BLaER1 (cell line): ENCODE data around the gene PCDH15.

Experiments
- H3K27ac ChIP-seq: shearing (Covaris generic); formaldehyde crosslinking; 2 replicates; pipeline ENCODE4 v1.8.1; 2022
- H3K27me3 ChIP-seq: shearing (Covaris generic); formaldehyde crosslinking; 2 replicates; pipeline ENCODE4 v1.8.1; 2022
- H3K36me3 ChIP-seq: shearing (Covaris generic); formaldehyde crosslinking; 2 replicates; pipeline ENCODE4 v1.8.1; 2022
- H3K4me1 ChIP-seq: shearing (Covaris generic); formaldehyde crosslinking; 2 replicates; pipeline ENCODE4 v1.8.1; 2022
- H3K4me2 ChIP-seq: shearing (Covaris generic); formaldehyde crosslinking; 2 replicates; pipeline ENCODE4 v1.8.1; 2022
- H3K4me3 ChIP-seq: shearing (Covaris generic); formaldehyde crosslinking; 2 replicates; pipeline ENCODE4 v1.8.1; 2022
- H3K9ac ChIP-seq: shearing (Covaris generic); formaldehyde crosslinking; 2 replicates; pipeline ENCODE4 v1.8.1; 2022
- H3K9me3 ChIP-seq: shearing (Covaris generic); formaldehyde crosslinking; 2 replicates; pipeline ENCODE4 v1.8.1; 2022
- H4K20me1 ChIP-seq: shearing (Covaris generic); formaldehyde crosslinking; 2 replicates; pipeline ENCODE4 v1.8.1; 2022
- Cebpa-rat ChIP-seq: shearing (Covaris generic); IDR thresholded peaks from 2 replicates; pipeline ENCODE4 v1.8.1; 2022

Gene PCDH15

DNA sequence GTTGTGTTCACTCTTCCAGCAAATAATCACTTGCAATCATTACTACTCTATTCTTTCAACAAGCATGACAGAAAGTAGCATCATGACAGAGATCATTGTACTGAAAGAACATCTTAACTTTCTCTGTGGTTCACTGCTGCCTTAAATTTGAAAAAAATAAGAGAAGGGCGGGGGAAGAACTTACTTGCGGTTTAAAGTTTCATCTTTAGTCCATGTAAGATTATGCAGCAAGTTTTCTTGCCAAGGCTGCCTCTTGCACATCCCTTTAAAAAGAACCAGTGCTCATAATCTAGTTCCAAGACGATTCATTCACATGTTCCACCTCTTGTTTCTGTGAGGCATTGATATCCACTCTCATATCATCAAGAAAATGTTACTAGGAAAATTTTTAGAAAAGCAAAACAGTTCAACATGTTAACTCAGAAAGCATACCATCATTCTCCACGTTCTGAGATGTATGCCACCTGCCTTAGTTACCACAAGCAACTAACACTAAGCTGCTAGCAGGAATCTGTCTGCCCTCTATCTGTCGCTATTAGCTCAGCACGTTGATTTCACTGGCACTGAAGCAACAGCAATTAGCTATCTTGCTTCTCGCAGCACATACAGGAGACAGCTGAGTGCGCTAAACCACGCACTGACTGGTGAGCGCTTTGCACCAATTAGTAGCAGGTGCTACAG is at the start of gene PCDH15:
TSS of gene PCDH15 (minus strand) at position 491 of the 681 bp plus-strand sequence. CDS start 136,969 bp downstream, outside the sequence.
- no peak within 1 kb of the TSS for H3K4me3 ChIP-seq
- H3K27me3 ChIP-seq, result no peaks in the 10 kb centered on the region
- no peaks in the 10 kb centered on the region for H3K4me1 ChIP-seq
- TF ChIP-seq Cebpa-rat, result no peak
- no peaks in the 10 kb centered on the region for H3K36me3 ChIP-seq
- no peaks in the 10 kb centered on the region for H4K20me1 ChIP-seq
- H3K27ac ChIP-seq, result no peak within 1 kb of the TSS
- no peak within 1 kb of the TSS for H3K4me2 ChIP-seq
- H3K9ac ChIP-seq, result no peak within 1 kb of the TSS
- H3K9me3 ChIP-seq, result no peaks in the 10 kb centered on the region

DNA sequence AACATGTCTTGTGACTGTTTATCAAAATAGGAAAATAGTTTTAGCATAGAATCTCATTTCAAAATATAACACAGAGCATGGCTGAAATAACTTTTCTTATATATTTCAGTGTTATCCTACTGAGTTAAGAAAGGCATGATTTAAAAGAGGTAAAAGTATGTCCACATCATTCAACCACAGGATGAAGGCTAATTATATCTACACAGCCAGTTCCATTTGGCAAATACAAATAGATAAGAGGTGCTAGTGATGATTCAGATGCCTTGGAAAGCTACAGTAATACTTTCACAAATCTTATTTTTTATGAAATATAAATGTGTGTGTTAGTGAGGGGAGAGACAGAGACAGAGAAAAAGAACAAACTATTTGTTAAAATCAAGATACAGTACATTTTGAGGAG is 42.9 kb upstream of the PCDH15 start:
- no peaks in the 10 kb centered on the region for H3K9me3 ChIP-seq
- H3K27me3 ChIP-seq, result no peaks in the 10 kb centered on the region
- H3K9ac ChIP-seq, result no peak overlapping the region
- H3K27ac ChIP-seq, result no peak overlapping the region
- no peaks in the 10 kb centered on the region for H4K20me1 ChIP-seq
- no peak overlapping the region for H3K4me3 ChIP-seq
- H3K4me1 ChIP-seq, result no peaks in the 10 kb centered on the region
- no peak for TF ChIP-seq Cebpa-rat
- no peaks in the 10 kb centered on the region for H3K36me3 ChIP-seq
- no peak overlapping the region for H3K4me2 ChIP-seq

DNA sequence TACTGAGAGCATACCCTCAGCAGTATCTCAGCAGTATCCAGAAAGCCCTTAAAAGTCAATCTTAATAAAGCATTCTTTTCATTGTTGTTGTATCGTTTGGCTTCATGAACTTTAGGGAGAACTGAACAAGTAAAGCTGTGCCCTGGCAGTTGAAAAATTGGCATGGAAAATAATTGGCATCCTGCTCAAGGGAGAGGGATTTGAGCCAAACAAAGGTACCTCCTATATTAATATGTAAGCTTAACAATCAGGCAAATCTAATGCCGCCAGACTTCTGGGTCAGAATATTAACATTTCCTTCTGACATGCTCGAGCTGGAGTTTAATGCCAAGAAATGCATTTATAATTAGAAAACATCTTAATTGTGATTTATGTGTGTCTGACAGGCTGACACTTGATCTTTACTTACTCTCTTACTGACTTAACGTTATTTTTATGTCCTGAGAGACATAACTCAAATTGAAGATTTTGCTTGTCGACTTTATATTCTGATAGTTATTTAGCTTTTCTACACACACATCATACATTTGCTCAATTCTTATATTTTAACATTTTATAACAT is 42.1 kb upstream of the PCDH15 start:
- Histone ChIP-seq H3K4me1 (no peaks in the 10 kb centered on the region), H3K4me2 (no peak overlapping the region), H3K27ac (no peak overlapping the region), H3K4me3 (no peak overlapping the region), H3K9me3 (no peaks in the 10 kb centered on the region), H3K27me3 (no peaks in the 10 kb centered on the region), H3K36me3 (no peaks in the 10 kb centered on the region), H3K9ac (no peak overlapping the region), H4K20me1 (no peaks in the 10 kb centered on the region)
- no peak for TF ChIP-seq Cebpa-rat

DNA sequence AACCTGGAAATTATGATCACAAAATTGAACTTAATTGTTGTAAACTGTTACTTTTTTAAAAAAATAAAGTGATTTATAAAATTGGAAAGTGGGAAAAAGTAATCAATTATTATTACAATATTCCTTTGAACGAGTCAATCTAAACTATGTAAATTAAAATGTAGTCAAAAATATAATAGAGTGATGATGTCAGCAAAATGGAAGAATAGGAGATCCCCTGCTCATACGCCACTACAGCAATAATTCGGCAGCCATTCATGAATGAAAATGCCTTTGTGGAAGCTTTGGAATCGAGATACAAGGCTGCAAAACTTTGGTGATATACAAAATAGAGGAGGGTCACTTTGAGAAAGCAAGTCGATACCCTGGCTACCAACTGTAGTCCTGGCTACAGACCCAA is 36.4 kb upstream of the PCDH15 start:
- Histone ChIP-seq H3K4me1 (no peaks in the 10 kb centered on the region), H3K4me2 (no peak overlapping the region), H3K27ac (no peak overlapping the region), H3K27me3 (no peaks in the 10 kb centered on the region), H3K9ac (no peak overlapping the region), H3K4me3 (no peak overlapping the region), H3K36me3 (no peaks in the 10 kb centered on the region), H4K20me1 (no peaks in the 10 kb centered on the region), H3K9me3 (no peaks in the 10 kb centered on the region)
- no peak for TF ChIP-seq Cebpa-rat

DNA sequence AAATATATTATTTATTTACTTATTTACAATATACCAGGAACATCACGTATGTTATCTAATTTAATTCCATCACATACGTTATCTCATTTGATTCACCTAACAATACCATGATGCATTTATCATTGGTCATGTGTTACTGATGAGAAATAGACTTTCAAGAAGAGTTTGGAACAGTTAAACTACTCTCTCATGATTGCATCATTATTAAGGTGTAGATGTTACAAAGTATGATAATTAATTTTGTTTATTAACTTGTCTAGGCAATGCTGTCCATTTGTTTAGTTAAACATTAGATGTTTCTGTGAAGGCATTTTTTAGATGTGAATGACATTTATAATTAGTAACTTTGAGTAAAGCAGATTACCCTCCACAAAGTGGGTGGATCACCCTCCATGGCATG is 32.0 kb upstream of the PCDH15 start:
- no peak overlapping the region for H3K4me3 ChIP-seq
- H3K9me3 ChIP-seq, result no peaks in the 10 kb centered on the region
- no peak overlapping the region for H3K27ac ChIP-seq
- H3K9ac ChIP-seq, result no peak overlapping the region
- no peaks in the 10 kb centered on the region for H4K20me1 ChIP-seq
- no peak overlapping the region for H3K4me2 ChIP-seq
- H3K36me3 ChIP-seq, result no peaks in the 10 kb centered on the region
- no peaks in the 10 kb centered on the region for H3K4me1 ChIP-seq
- no peaks in the 10 kb centered on the region for H3K27me3 ChIP-seq
- TF ChIP-seq Cebpa-rat, result no peak

DNA sequence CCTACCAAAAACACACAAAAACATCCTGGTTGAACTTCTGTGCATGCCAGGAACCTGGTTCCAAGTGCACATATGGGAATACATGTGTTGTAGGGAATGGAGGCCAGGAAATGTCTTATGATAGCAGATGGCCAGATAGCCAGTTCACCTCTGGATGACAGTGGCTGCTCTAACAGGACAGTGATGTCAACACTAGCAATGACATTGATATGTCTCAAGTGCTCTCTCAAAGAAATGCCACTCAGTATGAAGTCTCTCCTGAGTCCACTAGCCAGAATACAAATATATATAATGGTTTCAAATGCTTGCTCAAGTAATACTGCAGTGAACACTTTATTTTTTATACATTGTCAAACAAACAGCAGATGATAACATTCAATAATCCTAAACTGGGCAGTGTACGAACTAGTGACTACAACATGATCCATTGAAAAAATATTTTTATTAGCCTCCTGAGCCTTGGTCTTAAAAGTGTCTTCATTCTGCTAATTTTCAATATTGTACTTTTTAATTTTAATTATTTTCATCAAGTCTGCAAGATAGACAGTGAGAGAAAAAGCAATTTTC is 26.0 kb upstream of the PCDH15 start:
- Histone ChIP-seq H3K36me3 (no peaks in the 10 kb centered on the region), H3K9ac (no peak overlapping the region), H3K4me2 (no peak overlapping the region), H3K9me3 (no peaks in the 10 kb centered on the region), H3K27me3 (no peaks in the 10 kb centered on the region), H3K4me3 (no peak overlapping the region), H3K4me1 (no peaks in the 10 kb centered on the region), H4K20me1 (no peaks in the 10 kb centered on the region), H3K27ac (no peak overlapping the region)
- no peak for TF ChIP-seq Cebpa-rat

DNA sequence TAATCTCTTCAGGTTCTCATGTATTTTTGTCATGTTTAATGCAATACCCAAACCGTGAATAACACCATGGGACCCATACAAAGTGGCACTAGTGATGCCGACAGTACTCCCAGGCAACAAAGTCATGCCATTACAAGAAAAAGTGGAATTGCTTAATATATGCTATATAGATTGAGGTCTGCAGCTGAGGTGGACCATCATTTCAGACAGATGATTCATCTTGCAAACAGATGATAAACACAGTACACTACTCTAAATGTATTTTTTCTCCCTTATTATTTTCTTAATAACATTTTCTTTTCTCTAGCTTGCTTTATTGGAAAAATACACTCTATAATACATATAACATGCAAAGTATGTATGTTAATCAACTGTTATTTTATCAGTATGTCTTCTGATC is 14.6 kb upstream of the PCDH15 start:
- Histone ChIP-seq H3K4me2 (no peak overlapping the region), H3K4me3 (no peak overlapping the region), H3K4me1 (no peaks in the 10 kb centered on the region), H3K27ac (no peak overlapping the region), H4K20me1 (no peaks in the 10 kb centered on the region), H3K9me3 (no peaks in the 10 kb centered on the region), H3K27me3 (no peaks in the 10 kb centered on the region), H3K9ac (no peak overlapping the region), H3K36me3 (no peaks in the 10 kb centered on the region)
- no peak for TF ChIP-seq Cebpa-rat

DNA sequence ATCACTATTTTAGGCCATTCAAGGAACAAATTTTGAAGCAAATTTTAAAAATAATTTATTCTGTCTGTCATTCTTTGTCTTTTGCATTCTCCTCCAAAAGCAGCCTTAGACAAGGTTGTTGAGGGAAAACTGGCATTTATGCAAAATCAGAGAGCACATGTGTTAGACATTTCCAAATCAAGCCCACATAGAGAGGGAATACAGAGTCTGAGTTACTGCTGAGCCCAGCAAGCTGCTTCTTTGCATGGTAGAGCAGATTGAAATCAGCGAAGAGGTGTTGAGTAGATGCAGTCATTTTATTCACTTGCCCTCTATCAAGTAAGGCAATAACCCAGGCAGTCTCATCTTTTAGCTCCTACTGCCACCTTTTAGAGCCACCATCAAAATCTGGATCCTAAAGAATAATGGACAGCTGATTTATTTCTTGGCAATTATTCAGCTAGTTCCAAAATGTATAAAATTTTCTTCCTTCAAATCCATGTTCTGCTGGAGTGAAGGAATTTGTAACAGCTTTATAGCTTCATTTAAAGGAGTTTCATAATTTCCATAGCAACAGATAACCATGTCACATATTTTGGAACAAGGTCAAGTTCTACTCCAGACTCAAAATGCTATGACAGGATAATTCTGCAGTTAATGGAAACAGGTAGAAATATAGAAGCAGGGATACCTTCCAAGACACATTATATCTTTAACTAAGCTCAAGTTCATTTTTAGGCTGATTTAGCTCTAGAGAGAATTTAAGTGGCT is 7.3 kb upstream of the PCDH15 start:
- H3K4me3 ChIP-seq, result no peak overlapping the region
- no peak overlapping the region for H3K9ac ChIP-seq
- H3K27me3 ChIP-seq, result no peaks in the 10 kb centered on the region
- no peaks in the 10 kb centered on the region for H3K9me3 ChIP-seq
- H3K27ac ChIP-seq, result no peak overlapping the region
- H4K20me1 ChIP-seq, result no peaks in the 10 kb centered on the region
- no peaks in the 10 kb centered on the region for H3K4me1 ChIP-seq
- no peak overlapping the region for H3K4me2 ChIP-seq
- no peaks in the 10 kb centered on the region for H3K36me3 ChIP-seq
- TF ChIP-seq Cebpa-rat, result no peak

DNA sequence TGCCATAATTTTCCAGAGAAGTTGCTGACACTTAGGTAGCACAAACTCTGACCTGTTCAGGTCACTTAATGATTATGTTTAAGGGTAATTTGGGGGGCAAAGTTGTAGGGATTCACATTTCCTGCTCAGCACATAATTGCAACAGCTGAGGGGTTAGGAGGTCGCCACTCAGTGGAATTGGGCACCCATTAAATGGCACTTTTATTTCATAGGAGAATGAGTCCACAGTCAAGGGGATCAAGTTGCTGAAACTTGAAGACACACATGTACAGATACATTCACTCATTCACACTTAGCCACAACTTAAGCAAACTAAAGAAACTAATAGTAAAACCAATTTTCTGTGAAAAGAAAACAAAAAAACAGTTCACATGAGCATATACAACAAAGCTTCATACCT is 1.5 kb downstream of the PCDH15 start:
- TF ChIP-seq Cebpa-rat, result no peak
- H3K36me3 ChIP-seq, result no peaks in the 10 kb centered on the region
- no peaks in the 10 kb centered on the region for H3K4me1 ChIP-seq
- H3K9me3 ChIP-seq, result no peaks in the 10 kb centered on the region
- no peak overlapping the region for H3K27ac ChIP-seq
- no peaks in the 10 kb centered on the region for H3K27me3 ChIP-seq
- no peak overlapping the region for H3K9ac ChIP-seq
- no peak overlapping the region for H3K4me2 ChIP-seq
- H4K20me1 ChIP-seq, result no peaks in the 10 kb centered on the region
- no peak overlapping the region for H3K4me3 ChIP-seq
